ENCODE data around the gene LNPEP.

DNA sequence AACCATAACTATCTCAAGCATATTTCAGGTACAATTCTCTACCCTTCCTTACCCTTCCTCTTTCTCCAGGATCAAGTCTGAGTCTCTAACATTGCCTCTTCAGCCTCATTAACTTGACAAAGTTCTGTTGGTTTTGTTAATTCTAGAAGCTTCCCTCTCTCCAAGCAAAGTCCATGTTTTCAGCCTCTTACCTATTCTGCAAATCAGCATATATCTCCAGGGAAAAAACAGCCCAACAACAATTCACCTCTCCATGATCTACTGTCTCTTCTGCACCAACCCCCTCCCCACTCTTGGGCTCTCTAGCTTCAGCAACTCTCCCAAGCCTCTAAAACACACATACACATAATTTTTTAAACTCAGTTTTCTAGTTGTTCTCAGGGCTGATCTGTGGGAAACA, 134.4 kb downstream of the LNPEP start:
- TF ChIP-seq, protein P1, sequence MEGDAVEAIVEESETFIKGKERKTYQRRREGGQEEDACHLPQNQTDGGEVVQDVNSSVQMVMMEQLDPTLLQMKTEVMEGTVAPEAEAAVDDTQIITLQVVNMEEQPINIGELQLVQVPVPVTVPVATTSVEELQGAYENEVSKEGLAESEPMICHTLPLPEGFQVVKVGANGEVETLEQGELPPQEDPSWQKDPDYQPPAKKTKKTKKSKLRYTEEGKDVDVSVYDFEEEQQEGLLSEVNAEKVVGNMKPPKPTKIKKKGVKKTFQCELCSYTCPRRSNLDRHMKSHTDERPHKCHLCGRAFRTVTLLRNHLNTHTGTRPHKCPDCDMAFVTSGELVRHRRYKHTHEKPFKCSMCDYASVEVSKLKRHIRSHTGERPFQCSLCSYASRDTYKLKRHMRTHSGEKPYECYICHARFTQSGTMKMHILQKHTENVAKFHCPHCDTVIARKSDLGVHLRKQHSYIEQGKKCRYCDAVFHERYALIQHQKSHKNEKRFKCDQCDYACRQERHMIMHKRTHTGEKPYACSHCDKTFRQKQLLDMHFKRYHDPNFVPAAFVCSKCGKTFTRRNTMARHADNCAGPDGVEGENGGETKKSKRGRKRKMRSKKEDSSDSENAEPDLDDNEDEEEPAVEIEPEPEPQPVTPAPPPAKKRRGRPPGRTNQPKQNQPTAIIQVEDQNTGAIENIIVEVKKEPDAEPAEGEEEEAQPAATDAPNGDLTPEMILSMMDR (conservative IDR thresholded peaks at IDR 0.05; ENCODE audit: low read depth, low read length): no peak
- no peak for TF ChIP-seq CEBPB (IDR thresholded peaks at IDR 0.05; ENCODE audit: low read depth, low read length)
- TF ChIP-seq FOS (IDR thresholded peaks at IDR 0.05; ENCODE audit: low read depth, low read length): no peak
- no peak for TF ChIP-seq NFE2L2 (IDR thresholded peaks at IDR 0.05; ENCODE audit: low read depth, low read length)
- TF ChIP-seq BHLHE40 (IDR thresholded peaks at IDR 0.05; ENCODE audit: low read depth, low read length): no peak
